Gastroesophageal sphincter (tissue), 4 donors: ENCODE measurements around the gene CARD19. TPM values are rescaled to one million over a fixed set of nuclear protein-coding genes. Genes with fewer than 3 reads are reported as not detected.

Experiments
- ATAC-seq: fragments of 150-250 bp; one replicate; pipeline ENCODE4 v1.9.1; 2016; ENCODE audit warnings: mild to moderate bottlenecking, moderate library complexity
- H3K27ac ChIP-seq, 4 donors: fragments of 200-600 bp; sonication (generic) in 3 of 4; 1 replicate in 3 of 4; 2 replicates in 1 of 4; pipeline ENCODE4 v1.5.1; 2016 to 2019
- H3K27me3 ChIP-seq: fragments of 200-600 bp; sonication (generic); one replicate; pipeline ENCODE4 v1.5.1; 2019
- H3K36me3 ChIP-seq, 2 donors: fragments of 200-600 bp; sonication (generic); one replicate each; pipeline ENCODE4 v1.5.1; 2019; ENCODE audit warnings: control low read depth in 1 of 2
- H3K4me1 ChIP-seq, 3 donors: fragments of 200-600 bp; sonication (generic); 1 replicate in 2 of 3; 2 replicates in 1 of 3; pipeline ENCODE4 v1.5.1; 2016 to 2019; ENCODE audit warnings: control low read depth in 2 of 3
- H3K4me3 ChIP-seq, 2 donors: fragments of 200-600 bp; sonication (generic); one replicate each; pipeline ENCODE4 v1.5.1; 2019; ENCODE audit warnings: mild to moderate bottlenecking in 1 of 2, moderate library complexity in 1 of 2
- H3K9me3 ChIP-seq, 3 donors: fragments of 200-600 bp; sonication (generic); one replicate each; pipeline ENCODE4 v1.5.1; 2017 to 2019; ENCODE audit warnings: control low read depth in 2 of 3
- CTCF ChIP-seq, 4 experiments: fragments of 200-600 bp in 2 of 4; fragments of 450-650 bp in 2 of 4; sonication (generic) in 1 of 4; IDR thresholded peaks; one replicate each; pipeline ENCODE4 v1.5.1; 2017 to 2019; ENCODE audit warnings: antibody characterized with exemption in 4 of 4, mild to moderate bottlenecking in 2 of 4, moderate library complexity in 2 of 4
- EP300 ChIP-seq: sonication (generic); formaldehyde crosslinking; IDR thresholded peaks from one replicate; pipeline ENCODE4 v1.6.1; 2017; ENCODE audit warnings: antibody characterized with exemption, mild to moderate bottlenecking
- POLR2A ChIP-seq, 2 donors: fragments of 450-650 bp; IDR thresholded peaks; one replicate each; pipeline ENCODE4 v1.6.1; 2017; ENCODE audit warnings: antibody characterized with exemption in 2 of 2, mild to moderate bottlenecking in 2 of 2, moderate library complexity in 1 of 2
- POLR2AphosphoS5 ChIP-seq: sonication (generic); formaldehyde crosslinking; IDR thresholded peaks from one replicate; pipeline ENCODE4 v1.6.1; 2017; ENCODE audit warnings: antibody characterized with exemption
- WGBS, 2 donors: methylation state at CpG; one replicate each; pipeline ENCODE4 v1.1.5; 2018; ENCODE audit warnings: low coverage in 1 of 2; 5-methylcytosine and 5-hydroxymethylcytosine counted together
- total RNA-seq, 4 donors: library from RNA; depleted of rRNA; stranded (reverse); fragments of >200 nt; gene quantifications; one replicate each; pipeline ENCODE4 v1.1.0, GENCODE V29; 2016

The CARD19 gene
- total RNA-seq, 4 donors from 2014 or later = 78.5 to 82.2 (median 80.1) TPM

- Histone ChIP-seq H3K4me1 (peaks cover 0 to 30% (median 9%) of the 10 kb centered on the region in 3 donors), H3K27ac (peak overlapping the region in 2 of 4 donors; percentile 29 to 39), H3K27me3 (no peaks in the 10 kb centered on the region), H3K36me3 (no peaks in the 10 kb centered on the region), H3K4me3 (no peak overlapping the region), H3K9me3 (no peaks in the 10 kb centered on the region)
- WGBS, 2 donors = 16 to 24% methylated on average over 3 to 5 of the region's 5 CpGs
- TF ChIP-seq POLR2AphosphoS5 = peak; percentile 29
- TF ChIP-seq EP300 = no peak
- no peak for TF ChIP-seq POLR2A (IDR thresholded peaks at IDR 0.05)
- TF ChIP-seq CTCF (IDR thresholded peaks at IDR 0.05) = no peak
- ATAC-seq = peak; percentile 50
These were observed 23.6 kb upstream of the CARD19 start for GRCh38 chr9:93072383-93072795.

GRCh38 chr9:93076101-93076791, 19.8 kb upstream of the CARD19 start:
- Histone ChIP-seq H3K27me3 (no peaks in the 10 kb centered on the region), H3K36me3 (no peaks in the 10 kb centered on the region), H3K9me3 (no peaks in the 10 kb centered on the region), H3K27ac (no peak overlapping the region), H3K4me1 (peaks cover 0 to 25% (median 9%) of the 10 kb centered on the region in 3 donors), H3K4me3 (no peak overlapping the region)
- ATAC-seq = no peak
- WGBS, 2 donors = 91 to 98% methylated on average over 7 to 12 of the region's 12 CpGs
- TF ChIP-seq CTCF (IDR thresholded peaks at IDR 0.05) (no peak), EP300 (no peak), POLR2AphosphoS5 (no peak), POLR2A (IDR thresholded peaks at IDR 0.05) (no peak)

- no peak for ATAC-seq
- no peak overlapping the region for H3K27ac ChIP-seq
- H3K27me3 ChIP-seq = no peaks in the 10 kb centered on the region
- no peaks in the 10 kb centered on the region for H3K36me3 ChIP-seq
- H3K4me3 ChIP-seq = no peak overlapping the region
- no peaks in the 10 kb centered on the region for H3K9me3 ChIP-seq
- no peak for TF ChIP-seq POLR2AphosphoS5
- TF ChIP-seq POLR2A (IDR thresholded peaks at IDR 0.05) = no peak
- no peak for TF ChIP-seq CTCF (IDR thresholded peaks at IDR 0.05)
- TF ChIP-seq EP300 = no peak
- H3K4me1 ChIP-seq = peaks cover 0 to 20% (median 9%) of the 10 kb centered on the region in 3 donors
- 100% methylated on average over 2 of the region's 2 CpGs; no CpG with 5 or more reads in 1 of the 2 donors for WGBS, 2 donors
These were observed 19.3 kb upstream of the CARD19 start for GRCh38 chr9:93076792-93077128.

- Histone ChIP-seq H3K4me3 (no peak overlapping the region), H3K27me3 (no peaks in the 10 kb centered on the region), H3K9me3 (no peaks in the 10 kb centered on the region), H3K27ac (no peak overlapping the region), H3K4me1 (peaks cover 0 to 14% (median 6%) of the 10 kb centered on the region in 3 donors), H3K36me3 (no peaks in the 10 kb centered on the region)
- ATAC-seq = no peak
- no peak for TF ChIP-seq EP300
- TF ChIP-seq POLR2A (IDR thresholded peaks at IDR 0.05) = no peak
- TF ChIP-seq POLR2AphosphoS5 = no peak
- WGBS, 2 donors = no CpG with 5 or more reads among the region's 1 CpG
These were observed 18.6 kb upstream of the CARD19 start for GRCh38 chr9:93077367-93077766.

- WGBS, 2 donors = 93 to 100% methylated on average over 3 of the region's 16 CpGs
These were observed 18.2 kb upstream of the CARD19 start for GRCh38 chr9:93077811-93078210.

More at GRCh38 chr9:93077811-93078210, 18.2 kb upstream of the CARD19 start:
- Histone ChIP-seq H3K36me3 (no peaks in the 10 kb centered on the region), H3K9me3 (no peaks in the 10 kb centered on the region), H3K4me3 (no peak overlapping the region), H3K4me1 (peaks cover 0 to 9% (median 2%) of the 10 kb centered on the region in 3 donors), H3K27me3 (no peaks in the 10 kb centered on the region), H3K27ac (no peak overlapping the region)
- TF ChIP-seq POLR2AphosphoS5 (no peak), POLR2A (IDR thresholded peaks at IDR 0.05) (no peak), CTCF (IDR thresholded peaks at IDR 0.05) (no peak), EP300 (no peak)
- ATAC-seq = no peak
